ENCODE results near the gene MESP2.

DNA sequence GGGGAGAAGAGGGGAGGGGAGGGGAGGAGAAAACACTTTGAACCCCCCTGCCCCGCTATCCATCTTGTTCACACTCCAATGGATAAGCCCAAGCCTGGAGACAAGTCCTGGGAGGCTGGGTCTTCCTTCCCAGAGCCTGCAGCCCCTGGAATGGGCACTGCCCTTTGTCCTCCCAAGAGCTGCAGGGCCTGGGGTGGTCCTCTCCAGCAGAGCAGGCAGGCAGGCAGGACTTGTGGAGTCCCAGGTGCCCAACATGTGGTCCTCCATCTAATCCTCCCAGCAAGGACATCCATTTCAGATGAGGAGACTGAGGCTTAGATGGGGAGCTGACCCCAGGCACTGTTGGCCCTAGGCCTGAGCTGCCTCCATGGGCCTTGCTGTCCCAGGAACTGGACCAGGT, 10.4 kb upstream of the MESP2 start:
- no peak for TF ChIP-seq RXRA (IDR thresholded peaks at IDR 0.05; ENCODE audit: borderline replicate concordance, low read depth)
- TF ChIP-seq, protein P1, sequence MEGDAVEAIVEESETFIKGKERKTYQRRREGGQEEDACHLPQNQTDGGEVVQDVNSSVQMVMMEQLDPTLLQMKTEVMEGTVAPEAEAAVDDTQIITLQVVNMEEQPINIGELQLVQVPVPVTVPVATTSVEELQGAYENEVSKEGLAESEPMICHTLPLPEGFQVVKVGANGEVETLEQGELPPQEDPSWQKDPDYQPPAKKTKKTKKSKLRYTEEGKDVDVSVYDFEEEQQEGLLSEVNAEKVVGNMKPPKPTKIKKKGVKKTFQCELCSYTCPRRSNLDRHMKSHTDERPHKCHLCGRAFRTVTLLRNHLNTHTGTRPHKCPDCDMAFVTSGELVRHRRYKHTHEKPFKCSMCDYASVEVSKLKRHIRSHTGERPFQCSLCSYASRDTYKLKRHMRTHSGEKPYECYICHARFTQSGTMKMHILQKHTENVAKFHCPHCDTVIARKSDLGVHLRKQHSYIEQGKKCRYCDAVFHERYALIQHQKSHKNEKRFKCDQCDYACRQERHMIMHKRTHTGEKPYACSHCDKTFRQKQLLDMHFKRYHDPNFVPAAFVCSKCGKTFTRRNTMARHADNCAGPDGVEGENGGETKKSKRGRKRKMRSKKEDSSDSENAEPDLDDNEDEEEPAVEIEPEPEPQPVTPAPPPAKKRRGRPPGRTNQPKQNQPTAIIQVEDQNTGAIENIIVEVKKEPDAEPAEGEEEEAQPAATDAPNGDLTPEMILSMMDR (IDR thresholded peaks at IDR 0.05): no peak

Data from SK-N-SH (cell line).